Measurements from ENCODE around the gene CHCHD6.

DNA sequence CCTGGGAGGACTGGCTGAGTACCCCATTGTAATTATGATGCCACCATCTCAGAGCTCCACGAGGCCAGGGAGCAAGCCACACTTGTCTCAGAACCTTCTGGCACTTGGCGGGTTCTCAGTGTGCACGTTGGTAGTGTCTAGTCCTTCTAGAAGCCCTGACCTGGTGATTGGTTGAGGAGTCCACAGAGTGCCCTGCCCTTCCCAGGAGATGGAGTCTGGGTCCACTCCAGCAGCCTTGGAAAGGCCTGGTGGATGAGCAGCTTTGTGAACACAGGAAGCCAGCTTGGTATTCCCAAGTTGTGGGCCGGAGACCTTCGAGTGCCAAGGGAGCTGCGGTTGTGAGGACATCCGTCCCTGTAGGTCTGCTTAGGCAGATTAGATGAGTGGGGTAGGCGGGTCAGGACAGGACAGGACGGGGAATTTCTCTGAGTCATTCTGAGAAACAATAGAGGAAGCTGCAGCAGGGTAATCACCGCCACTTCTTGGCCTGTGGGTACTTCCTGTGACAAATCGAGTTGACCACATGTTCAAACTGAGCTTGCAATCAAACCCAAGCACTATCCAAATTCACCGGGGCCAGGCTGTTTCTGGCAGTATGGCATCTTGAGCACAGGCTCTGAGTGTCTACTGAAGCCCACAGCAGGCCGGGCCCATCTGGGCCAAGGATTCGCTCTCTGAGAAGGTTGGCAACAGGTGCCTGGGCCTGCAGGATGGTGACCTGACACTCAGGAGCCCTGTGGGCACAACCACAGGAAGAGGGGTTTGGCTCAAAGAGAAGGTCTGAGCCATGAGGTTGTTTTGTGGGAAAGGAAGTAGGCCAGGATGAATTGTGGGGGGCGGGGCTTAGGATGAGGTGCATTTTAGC is 207.4 kb downstream of the CHCHD6 start:
- no peak for TF ChIP-seq POLR2A (IDR thresholded peaks at IDR 0.05)
- TF ChIP-seq, protein P1, sequence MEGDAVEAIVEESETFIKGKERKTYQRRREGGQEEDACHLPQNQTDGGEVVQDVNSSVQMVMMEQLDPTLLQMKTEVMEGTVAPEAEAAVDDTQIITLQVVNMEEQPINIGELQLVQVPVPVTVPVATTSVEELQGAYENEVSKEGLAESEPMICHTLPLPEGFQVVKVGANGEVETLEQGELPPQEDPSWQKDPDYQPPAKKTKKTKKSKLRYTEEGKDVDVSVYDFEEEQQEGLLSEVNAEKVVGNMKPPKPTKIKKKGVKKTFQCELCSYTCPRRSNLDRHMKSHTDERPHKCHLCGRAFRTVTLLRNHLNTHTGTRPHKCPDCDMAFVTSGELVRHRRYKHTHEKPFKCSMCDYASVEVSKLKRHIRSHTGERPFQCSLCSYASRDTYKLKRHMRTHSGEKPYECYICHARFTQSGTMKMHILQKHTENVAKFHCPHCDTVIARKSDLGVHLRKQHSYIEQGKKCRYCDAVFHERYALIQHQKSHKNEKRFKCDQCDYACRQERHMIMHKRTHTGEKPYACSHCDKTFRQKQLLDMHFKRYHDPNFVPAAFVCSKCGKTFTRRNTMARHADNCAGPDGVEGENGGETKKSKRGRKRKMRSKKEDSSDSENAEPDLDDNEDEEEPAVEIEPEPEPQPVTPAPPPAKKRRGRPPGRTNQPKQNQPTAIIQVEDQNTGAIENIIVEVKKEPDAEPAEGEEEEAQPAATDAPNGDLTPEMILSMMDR (IDR thresholded peaks at IDR 0.05), result no peak

Measured in adrenal gland (tissue), 5 donors.